ENCODE results near the gene TRPM3.
A peak's percentile ranks its signal among the peaks of the same experiment; 100 is the strongest.

TRPM3 gene

DNA sequence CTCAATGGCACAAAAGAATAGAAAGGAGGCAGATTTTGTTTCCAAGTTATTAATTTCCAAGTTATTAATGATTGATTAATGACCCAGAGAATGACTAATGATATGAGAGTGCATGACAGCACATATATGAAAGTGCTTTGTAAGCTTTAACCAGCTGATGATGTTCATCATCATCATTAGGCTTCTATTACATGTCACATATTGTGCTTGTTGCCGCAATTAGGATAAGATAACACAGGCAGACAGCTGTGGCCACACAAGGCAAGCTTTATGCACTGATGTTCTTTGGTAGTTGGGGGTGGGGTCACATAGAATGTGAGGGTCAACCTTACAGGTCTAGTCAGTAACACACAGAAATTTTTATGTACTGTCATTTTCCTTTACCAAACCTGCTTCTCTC is 219.7 kb downstream of the TRPM3 start:
- H3K4me3 ChIP-seq (replicated peaks; ENCODE audit: low read depth, low read length): no peak overlapping the region
- DNase-seq (ENCODE audit: low read depth): peak; percentile 17
- TF ChIP-seq, protein P1, sequence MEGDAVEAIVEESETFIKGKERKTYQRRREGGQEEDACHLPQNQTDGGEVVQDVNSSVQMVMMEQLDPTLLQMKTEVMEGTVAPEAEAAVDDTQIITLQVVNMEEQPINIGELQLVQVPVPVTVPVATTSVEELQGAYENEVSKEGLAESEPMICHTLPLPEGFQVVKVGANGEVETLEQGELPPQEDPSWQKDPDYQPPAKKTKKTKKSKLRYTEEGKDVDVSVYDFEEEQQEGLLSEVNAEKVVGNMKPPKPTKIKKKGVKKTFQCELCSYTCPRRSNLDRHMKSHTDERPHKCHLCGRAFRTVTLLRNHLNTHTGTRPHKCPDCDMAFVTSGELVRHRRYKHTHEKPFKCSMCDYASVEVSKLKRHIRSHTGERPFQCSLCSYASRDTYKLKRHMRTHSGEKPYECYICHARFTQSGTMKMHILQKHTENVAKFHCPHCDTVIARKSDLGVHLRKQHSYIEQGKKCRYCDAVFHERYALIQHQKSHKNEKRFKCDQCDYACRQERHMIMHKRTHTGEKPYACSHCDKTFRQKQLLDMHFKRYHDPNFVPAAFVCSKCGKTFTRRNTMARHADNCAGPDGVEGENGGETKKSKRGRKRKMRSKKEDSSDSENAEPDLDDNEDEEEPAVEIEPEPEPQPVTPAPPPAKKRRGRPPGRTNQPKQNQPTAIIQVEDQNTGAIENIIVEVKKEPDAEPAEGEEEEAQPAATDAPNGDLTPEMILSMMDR (IDR thresholded peaks at IDR 0.05; ENCODE audit: low read length, missing control alignments): no peak

DNA sequence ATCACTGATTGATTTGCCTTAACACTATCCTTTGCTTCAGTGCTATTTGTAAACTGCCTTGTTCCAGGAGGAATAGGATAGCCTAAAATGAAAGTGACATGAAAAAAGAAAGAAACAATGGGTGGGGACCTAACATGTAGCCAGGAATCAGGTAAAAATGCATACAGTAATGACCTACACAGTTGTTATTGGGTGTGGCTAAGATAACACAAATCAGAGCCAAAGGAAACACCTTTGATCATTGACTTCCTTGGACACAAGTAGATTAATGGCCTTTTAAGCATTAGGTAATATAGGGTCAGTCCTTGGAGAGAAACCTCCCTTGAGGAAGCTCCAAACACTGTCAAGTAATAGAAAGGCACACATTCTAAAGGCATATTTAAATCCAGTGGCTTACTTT is 220.4 kb downstream of the TRPM3 start:
- no peak overlapping the region for H3K4me3 ChIP-seq (replicated peaks; ENCODE audit: low read depth, low read length)

DNA sequence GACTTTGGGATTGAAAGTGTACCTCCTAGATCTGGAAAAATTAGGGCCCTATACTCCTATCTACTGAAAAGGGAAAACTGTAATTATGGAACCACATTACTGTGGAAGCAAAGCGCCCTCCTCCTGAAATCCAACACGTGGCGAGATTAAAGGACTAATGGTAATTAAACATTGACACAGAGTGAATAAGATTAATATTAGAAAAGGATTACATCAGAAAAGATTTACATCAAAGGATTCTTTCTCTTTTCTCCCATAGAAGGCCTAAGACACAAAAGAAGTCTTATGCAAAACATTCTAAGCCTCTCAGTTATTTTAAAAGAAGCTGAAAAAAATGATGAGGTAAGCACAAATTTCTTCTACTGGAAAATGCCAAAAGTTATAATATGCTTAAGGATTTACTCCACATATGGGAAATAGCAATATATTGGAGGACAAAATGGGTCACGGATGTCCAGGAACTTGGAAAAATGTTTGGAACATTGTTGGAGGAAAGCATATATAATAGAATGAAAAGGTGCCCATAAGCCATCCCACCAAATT is 227.8 kb downstream of the TRPM3 start:
- no peak for DNase-seq (ENCODE audit: low read depth)

More for the DNA sequence above, 220.4 kb downstream of the TRPM3 start:
- TF ChIP-seq, protein P1 (IDR thresholded peaks at IDR 0.05; ENCODE audit: low read length, missing control alignments): no peak
- DNase-seq (ENCODE audit: low read depth): no peak

DNA sequence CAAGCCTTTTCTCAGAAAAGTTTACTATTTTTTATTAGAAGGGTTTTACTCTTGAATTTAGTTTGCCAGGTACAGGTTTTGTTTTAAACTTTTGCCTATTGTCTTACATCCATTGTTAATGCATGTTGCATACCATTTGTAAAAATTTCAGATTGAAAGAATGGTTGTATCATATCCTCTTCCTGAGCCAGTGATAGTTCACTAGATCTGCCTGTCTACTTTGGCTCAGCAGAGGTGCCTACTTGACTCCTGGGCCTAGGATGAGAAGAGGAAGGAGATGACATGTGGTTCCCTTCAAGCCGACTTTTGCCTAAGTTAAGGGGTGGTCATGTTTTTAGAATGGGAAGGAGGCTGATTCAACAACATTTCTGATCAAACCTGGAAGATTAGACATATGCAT is 232.9 kb downstream of the TRPM3 start:
- no peak for DNase-seq (ENCODE audit: low read depth)
- TF ChIP-seq, protein P1 (IDR thresholded peaks at IDR 0.05; ENCODE audit: low read length, missing control alignments): no peak
- H3K4me3 ChIP-seq (replicated peaks; ENCODE audit: low read depth, low read length): no peak overlapping the region

More for the DNA sequence above, 227.8 kb downstream of the TRPM3 start:
- TF ChIP-seq, protein P1 (IDR thresholded peaks at IDR 0.05; ENCODE audit: low read length, missing control alignments): no peak
- no peak overlapping the region for H3K4me3 ChIP-seq (replicated peaks; ENCODE audit: low read depth, low read length)

DNA sequence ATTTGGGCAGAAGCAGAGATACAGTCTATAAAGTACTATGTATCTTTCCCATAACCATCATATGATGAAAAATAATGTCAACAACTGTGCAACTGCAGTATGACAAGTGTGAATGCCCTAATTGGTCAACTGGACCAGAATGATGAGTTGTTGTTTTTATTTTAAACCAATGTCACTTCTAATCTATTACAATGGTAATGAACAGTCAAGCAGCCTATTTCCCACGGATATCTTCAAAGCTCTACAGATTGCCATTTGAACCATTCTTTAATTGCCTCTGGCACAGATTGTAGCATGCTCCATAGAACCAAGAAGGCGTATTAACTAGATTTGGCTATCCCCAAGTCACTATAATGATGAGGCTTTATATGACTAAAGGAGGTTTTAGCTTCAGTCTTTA is 233.6 kb downstream of the TRPM3 start:
- TF ChIP-seq, protein P1 (IDR thresholded peaks at IDR 0.05; ENCODE audit: low read length, missing control alignments): no peak
- no peak for DNase-seq (ENCODE audit: low read depth)
- no peak overlapping the region for H3K4me3 ChIP-seq (replicated peaks; ENCODE audit: low read depth, low read length)

DNA sequence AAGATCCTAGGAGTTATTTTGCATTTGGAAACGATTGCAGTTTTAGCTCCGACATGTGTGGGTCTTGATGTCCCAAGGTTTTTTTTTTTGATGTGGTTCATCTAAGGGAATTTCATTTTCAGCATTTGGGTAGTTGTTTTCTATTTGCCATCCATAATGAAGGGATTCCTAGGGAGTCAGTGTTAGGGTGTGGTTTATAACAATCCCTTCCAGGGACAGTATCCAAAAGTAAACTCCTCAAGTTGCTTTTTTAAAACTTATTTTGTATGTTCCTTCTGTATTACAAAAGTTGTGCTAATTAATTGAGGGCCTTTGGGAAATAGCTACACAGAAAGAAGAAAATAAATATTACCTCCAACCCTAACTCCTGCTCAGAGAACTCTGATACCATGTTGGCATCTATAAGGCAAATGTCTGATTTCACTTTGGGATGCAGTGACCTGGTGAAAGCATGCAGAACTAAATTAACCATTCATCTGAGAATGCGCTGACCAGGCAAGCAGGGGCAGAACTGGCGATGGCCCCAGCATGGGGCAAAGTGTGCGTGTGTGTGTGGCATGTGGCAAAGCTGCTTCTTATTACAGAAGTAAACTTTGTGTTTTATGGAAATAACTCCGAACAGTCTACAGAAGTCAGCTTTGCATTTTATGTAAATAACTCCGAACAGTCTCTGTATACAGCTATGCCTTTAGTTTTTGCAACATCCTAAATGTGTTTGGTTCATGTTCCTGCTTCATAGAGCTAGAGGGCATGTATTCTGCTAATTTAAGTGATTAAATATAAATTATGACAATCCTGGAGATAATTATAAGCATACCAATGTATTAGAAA is 237.2 kb downstream of the TRPM3 start:
- H3K4me3 ChIP-seq (replicated peaks; ENCODE audit: low read depth, low read length): no peak overlapping the region
- no peak for DNase-seq (ENCODE audit: low read depth)
- TF ChIP-seq, protein P1 (IDR thresholded peaks at IDR 0.05; ENCODE audit: low read length, missing control alignments): no peak
